ENCODE results near the gene CATSPERE. TPM values are rescaled to one million over a fixed set of nuclear protein-coding genes. Genes with fewer than 3 reads are reported as not detected.

The CATSPERE gene
- total and polyA plus RNA-seq, 10 of the 15 experiments (the other 5 are each of a cell fraction or from before 2014, with no cell fraction given) = 0.04 to 0.24 (median 0.17) TPM; not detected in 3

DNA sequence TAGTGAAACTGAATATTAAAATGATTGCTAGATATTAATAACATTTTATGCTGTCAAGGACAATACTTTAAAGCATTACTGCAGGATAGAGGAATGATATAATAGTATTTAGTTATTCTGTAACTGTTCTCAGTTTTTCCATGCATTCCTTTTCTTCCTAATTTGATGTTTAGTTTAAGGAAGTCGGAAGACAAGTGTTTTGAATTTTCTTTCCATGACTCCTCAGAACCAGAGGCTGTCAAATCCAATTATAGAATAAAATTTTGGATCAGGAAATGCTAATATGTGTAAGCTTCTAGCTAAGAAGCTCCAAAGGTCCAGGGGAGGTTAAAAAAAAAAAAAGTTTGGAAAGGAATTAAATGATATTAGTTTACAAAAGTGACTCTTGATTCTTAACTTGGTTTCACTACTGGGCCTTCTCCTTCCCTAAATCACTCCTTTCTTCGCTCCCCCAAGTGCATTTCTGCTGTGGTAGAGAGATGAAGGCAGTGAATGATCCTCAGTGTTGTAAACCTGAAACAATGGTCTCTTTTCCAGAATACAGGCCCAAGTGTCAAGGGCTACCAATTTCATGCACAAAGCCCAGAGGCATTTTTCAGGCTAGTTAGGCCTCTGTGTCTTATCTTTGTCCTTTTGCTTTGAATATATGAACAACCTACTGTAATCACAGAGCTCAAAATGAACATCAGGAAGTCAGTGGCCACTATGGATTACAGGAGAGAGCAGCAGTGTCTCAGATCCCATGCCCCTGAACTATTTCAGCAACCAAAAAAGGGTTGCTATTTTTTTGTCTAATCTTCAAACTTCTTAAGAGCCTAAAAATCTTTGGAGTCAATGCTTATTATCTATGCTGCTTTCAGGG, 15.5 kb upstream of the CATSPERE start (continued):
- TF ChIP-seq ATF3 (IDR thresholded peaks at IDR 0.05; ENCODE audit: borderline replicate concordance, extremely low read depth, low read depth, low read length) (no peak), ZBTB33 (IDR thresholded peaks at IDR 0.05) (no peak), ZNF207 (IDR thresholded peaks at IDR 0.05; ENCODE audit: borderline replicate concordance) (no peak), RFX5 (IDR thresholded peaks at IDR 0.05; ENCODE audit: low read depth, low read length) (no peak), HSF1 (IDR thresholded peaks at IDR 0.05; ENCODE audit: low read depth, low read length) (no peak), GABPA (IDR thresholded peaks at IDR 0.05; ENCODE audit: low read depth) (no peak), SIX5 (IDR thresholded peaks at IDR 0.05; ENCODE audit: low read depth, low read length, severe bottlenecking) (no peak), IKZF2 (IDR thresholded peaks at IDR 0.05) (no peak), E2F8 (IDR thresholded peaks at IDR 0.05; ENCODE audit: low read depth, partially characterized antibody) (no peak), KDM1A (IDR thresholded peaks at IDR 0.05; ENCODE audit: borderline replicate concordance) (no peak)
- TF ChIP-seq, protein P1, sequence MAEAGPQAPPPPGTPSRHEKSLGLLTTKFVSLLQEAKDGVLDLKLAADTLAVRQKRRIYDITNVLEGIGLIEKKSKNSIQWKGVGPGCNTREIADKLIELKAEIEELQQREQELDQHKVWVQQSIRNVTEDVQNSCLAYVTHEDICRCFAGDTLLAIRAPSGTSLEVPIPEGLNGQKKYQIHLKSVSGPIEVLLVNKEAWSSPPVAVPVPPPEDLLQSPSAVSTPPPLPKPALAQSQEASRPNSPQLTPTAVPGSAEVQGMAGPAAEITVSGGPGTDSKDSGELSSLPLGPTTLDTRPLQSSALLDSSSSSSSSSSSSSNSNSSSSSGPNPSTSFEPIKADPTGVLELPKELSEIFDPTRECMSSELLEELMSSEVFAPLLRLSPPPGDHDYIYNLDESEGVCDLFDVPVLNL (IDR thresholded peaks at IDR 0.05; ENCODE audit: low read depth, low read length) = no peak

All from GM12878 (cell line).